Measurements from ENCODE around the gene TNS4.

- TF ChIP-seq CTCF (IDR thresholded peaks at IDR 0.05; ENCODE audit: insufficient read depth, low read depth, low read length): no peak
- no peak for TF ChIP-seq EZH2 (IDR thresholded peaks at IDR 0.05; ENCODE audit: insufficient read depth, low read length)
Measured at GRCh38 chr17:40466298-40466971, 35.0 kb downstream of the TNS4 start.

All from astrocyte (in vitro differentiated cells and primary cell).